Spleen (tissue), 11 donors: ENCODE measurements around the gene TECTA. TPM values are rescaled to one million over a fixed set of nuclear protein-coding genes. Genes with fewer than 3 reads are reported as not detected.
"Not testable (repeated sequence)": the region's sequence is repeated elsewhere in the genome, so short reads cannot be mapped to it uniquely, and the experiment has no call there.

Experiments
- DNase-seq: peaks from one replicate; pipeline ENCODE4 v3.0.0-alpha.2; 2020
- H3K27ac ChIP-seq, 8 donors: fragments of 200-600 bp; sonication (generic) in 7 of 8; 1 replicate in 4 of 8; 2 replicates in 4 of 8; pipeline versions ENCODE4 v1.5.0 to v1.8.0; 2016 to 2021; ENCODE audit warnings: inconsistent platforms in 4 of 8, mild to moderate bottlenecking in 4 of 8, moderate library complexity in 1 of 8
- H3K27me3 ChIP-seq, 7 donors: fragments of 200-600 bp; sonication (generic) in 6 of 7; replicated peaks in 1 of 7; 1 replicate in 4 of 7; 2 replicates in 3 of 7; pipeline versions ENCODE4 v1.5.0 to v1.8.0; 2016 to 2021; ENCODE audit warnings: inconsistent platforms in 3 of 7, mild to moderate bottlenecking in 1 of 7
- H3K36me3 ChIP-seq, 6 donors: fragments of 200-600 bp; sonication (generic) in 5 of 6; 1 replicate in 4 of 6; 2 replicates in 2 of 6; pipeline versions ENCODE4 v1.5.0 to v1.8.0; 2016 to 2021; ENCODE audit warnings: inconsistent platforms in 2 of 6
- H3K4me1 ChIP-seq, 6 donors: fragments of 200-600 bp; sonication (generic) in 5 of 6; 1 replicate in 3 of 6; 2 replicates in 3 of 6; pipeline versions ENCODE4 v1.5.0 to v1.8.0; 2016 to 2021; ENCODE audit warnings: inconsistent platforms in 3 of 6
- H3K4me3 ChIP-seq, 8 donors: fragments of 200-600 bp; sonication (generic) in 7 of 8; 1 replicate in 4 of 8; 2 replicates in 4 of 8; pipeline versions ENCODE4 v1.5.0 to v1.8.0; 2016 to 2021; ENCODE audit warnings: inconsistent platforms in 4 of 8, mild to moderate bottlenecking in 4 of 8, moderate library complexity in 2 of 8
- H3K9me3 ChIP-seq, 8 donors: fragments of 200-600 bp; sonication (generic) in 7 of 8; 1 replicate in 4 of 8; 2 replicates in 4 of 8; pipeline versions ENCODE4 v1.5.0 to v1.8.0; 2016 to 2021; ENCODE audit warnings: inconsistent platforms in 4 of 8
- POLR2A ChIP-seq, 3 donors: fragments of 450-650 bp; IDR thresholded peaks; one replicate each; pipeline ENCODE4 v1.5.1; 2017; ENCODE audit warnings: antibody characterized with exemption in 3 of 3, mild to moderate bottlenecking in 1 of 3
- POLR2AphosphoS5 ChIP-seq, 3 donors: sonication (generic); formaldehyde crosslinking; IDR thresholded peaks; one replicate each; pipeline ENCODE4 v1.5.1; 2017; ENCODE audit warnings: antibody characterized with exemption in 3 of 3
- WGBS, 5 donors: extraction: QIAGEN DNeasy Blood & Tissue Kit in 3 of 5; methylation state at CpG; one replicate each; pipeline versions ENCODE4 v1.1.5 to v1.1.7; 2013 to 2018; 5-methylcytosine and 5-hydroxymethylcytosine counted together
- intact Hi-C: fragments of 100-400 bp; cut with DNase I; formaldehyde crosslinking; loops from one replicate; pipeline ENCODE4 v1.15.0; 2023; ENCODE audit warnings: low total_unique reads
- polyA plus RNA-seq, 3 donors: library from polyadenylated mRNA; stranded (reverse); fragments of 200-250 nt; gene quantifications; one replicate each; pipeline ENCODE4 v1.2.1, GENCODE V29; 2013
- total RNA-seq, 7 donors: library from RNA; depleted of rRNA in 3 of 7; stranded (reverse); fragments of >200 nt in 3 of 7; fragmentation: NEBNext Ultra II Directional in 4 of 7; extraction: Animal tissue kit (Norgen Biotek cat#: 25700) in 4 of 7; gene quantifications; one replicate each; pipeline versions ENCODE4 v1.1.0 to v1.2.1, GENCODE V29; 2016 to 2021
- TF ChIP-seq, protein P1 (sequence below), 11 experiments: fragments of 200-600 bp in 7 of 11; fragments of 450-650 bp in 4 of 11; sonication (generic) in 4 of 11; IDR thresholded peaks in 8 of 11; conservative IDR thresholded peaks in 3 of 11; 1 replicate in 7 of 11; 2 replicates in 4 of 11; pipeline versions ENCODE4 v1.4.0 to v1.8.0; 2016 to 2021; ENCODE audit warnings: antibody characterized with exemption in 11 of 11, inconsistent platforms in 4 of 11, mild to moderate bottlenecking in 1 of 11
- donor health status: healthy with polysubstance abuse.
- donor health status: DM: no; HTN: no; CAD: no; lungs with moderate emphysema.
- donor health status: DM: no; HTN: no; CAD: no.
- donor health status: Bipolar disorder and iron deficiency.
- donor health status: healthy.
- donor health status: DM: no; HTN: no; CAD: no.
- donor health status: DM: yes; HTN: yes; CAD: no.

TECTA gene
- total and polyA plus RNA-seq, 10 donors, result 0.15 to 3.3 (median 0.81) TPM

DNA sequence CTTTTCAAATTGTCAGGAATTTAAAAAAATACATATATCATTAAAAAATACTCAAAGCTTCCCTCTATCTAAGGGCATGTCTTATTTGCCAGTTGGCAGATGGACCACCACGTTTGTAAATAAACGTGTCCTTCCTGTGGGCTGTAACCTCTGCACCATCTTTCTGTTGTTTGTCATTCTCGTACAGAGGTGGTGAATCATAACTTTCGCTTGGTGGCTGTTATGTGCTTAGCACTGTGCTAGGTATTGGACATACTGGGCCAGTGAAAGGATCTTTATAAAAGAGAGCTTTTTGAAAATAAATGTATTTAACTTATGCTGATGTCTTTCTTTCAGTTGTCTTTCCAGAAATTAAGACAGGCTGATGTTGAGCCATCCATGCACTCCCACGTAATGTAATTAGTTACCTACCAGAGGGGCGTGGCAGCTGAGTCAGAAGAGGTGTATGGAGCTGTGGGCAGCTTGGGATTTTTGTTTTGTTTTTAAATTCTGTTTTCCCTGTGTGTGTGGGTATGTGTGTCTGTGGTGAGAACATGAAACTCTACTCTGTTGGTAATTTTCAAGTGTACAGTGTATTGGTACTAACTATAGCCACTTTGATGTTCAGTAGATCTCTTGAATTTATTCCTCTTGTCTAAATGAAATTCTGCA lies 62.7 kb downstream of the TECTA start:
- Histone ChIP-seq H3K4me1 (no peaks in the 10 kb centered on the region), H3K9me3 (no peaks in the 10 kb centered on the region), H3K36me3 (no peaks in the 10 kb centered on the region), H3K4me3 (no peak overlapping the region), H3K27ac (no peak overlapping the region), H3K27me3 (no peaks in the 10 kb centered on the region)
- 60 to 82% (median 70%) methylated on average over 6 of the region's 6 CpGs for WGBS, 5 donors
- intact Hi-C loops, result no loop called here
- no peak for DNase-seq
- no peak for TF ChIP-seq POLR2A (IDR thresholded peaks at IDR 0.05)
- no peak for TF ChIP-seq POLR2AphosphoS5 (IDR thresholded peaks at IDR 0.05)
- TF ChIP-seq, protein P1, sequence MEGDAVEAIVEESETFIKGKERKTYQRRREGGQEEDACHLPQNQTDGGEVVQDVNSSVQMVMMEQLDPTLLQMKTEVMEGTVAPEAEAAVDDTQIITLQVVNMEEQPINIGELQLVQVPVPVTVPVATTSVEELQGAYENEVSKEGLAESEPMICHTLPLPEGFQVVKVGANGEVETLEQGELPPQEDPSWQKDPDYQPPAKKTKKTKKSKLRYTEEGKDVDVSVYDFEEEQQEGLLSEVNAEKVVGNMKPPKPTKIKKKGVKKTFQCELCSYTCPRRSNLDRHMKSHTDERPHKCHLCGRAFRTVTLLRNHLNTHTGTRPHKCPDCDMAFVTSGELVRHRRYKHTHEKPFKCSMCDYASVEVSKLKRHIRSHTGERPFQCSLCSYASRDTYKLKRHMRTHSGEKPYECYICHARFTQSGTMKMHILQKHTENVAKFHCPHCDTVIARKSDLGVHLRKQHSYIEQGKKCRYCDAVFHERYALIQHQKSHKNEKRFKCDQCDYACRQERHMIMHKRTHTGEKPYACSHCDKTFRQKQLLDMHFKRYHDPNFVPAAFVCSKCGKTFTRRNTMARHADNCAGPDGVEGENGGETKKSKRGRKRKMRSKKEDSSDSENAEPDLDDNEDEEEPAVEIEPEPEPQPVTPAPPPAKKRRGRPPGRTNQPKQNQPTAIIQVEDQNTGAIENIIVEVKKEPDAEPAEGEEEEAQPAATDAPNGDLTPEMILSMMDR (IDR thresholded peaks at IDR 0.05 in 8 of 11, conservative IDR thresholded peaks at IDR 0.05 in 3 of 11), result no peak

DNA sequence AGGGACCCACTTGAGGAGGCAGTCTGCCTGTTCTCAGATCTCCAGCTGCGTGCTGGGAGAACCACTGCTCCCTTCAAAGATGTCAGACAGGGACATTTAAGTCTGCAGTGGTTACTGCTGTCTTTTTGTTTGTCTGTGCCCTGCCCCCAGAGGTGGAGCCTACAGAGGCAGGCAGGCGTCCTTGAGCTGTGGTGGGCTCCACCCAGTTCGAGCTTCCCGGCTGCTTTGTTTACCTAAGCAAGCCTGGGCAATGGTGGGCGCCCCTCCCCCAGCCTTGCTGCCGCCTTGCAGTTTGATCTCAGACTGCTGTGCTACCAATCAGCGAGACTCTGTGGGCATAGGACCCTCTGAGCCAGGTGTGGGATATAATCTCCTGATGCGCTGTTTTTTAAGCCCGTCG lies 76.6 kb downstream of the TECTA start:
- DNase-seq, H3K27ac ChIP-seq, H3K4me3 ChIP-seq, H3K36me3 ChIP-seq, H3K4me1 ChIP-seq, intact Hi-C loops, H3K27me3 ChIP-seq: not testable (repeated sequence)
- 77 to 95% (median 87%) methylated on average over 7 to 10 of the region's 10 CpGs for WGBS, 5 donors
- peaks cover 5 to 45% (median 33%) of the 10 kb centered on the region in 8 donors for H3K9me3 ChIP-seq

DNA sequence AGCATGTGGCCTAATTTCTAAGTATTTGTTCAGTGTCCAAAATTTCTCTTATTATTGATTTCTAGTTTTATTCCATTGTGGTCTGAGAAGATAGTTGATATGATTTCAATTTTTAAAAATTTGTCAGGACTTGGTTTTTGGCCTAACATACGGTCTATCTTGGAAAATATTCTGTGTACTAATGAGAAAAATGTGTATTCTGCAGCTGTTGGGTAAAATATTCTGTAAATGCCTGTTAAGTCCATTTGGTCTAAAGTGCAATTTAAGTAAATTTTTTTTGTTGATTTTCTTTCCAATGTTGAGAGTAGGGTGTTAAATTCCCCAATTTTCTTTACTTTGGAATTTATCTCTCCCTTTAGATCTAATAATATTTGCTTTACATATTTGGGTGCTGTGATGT lies 78.3 kb downstream of the TECTA start:
- WGBS, 5 donors, result 74 to 96% (median 89%) methylated on average over 1 of the region's 1 CpG
- H3K27ac ChIP-seq, result no peak overlapping the region
- intact Hi-C loops, result no loop called here

DNA sequence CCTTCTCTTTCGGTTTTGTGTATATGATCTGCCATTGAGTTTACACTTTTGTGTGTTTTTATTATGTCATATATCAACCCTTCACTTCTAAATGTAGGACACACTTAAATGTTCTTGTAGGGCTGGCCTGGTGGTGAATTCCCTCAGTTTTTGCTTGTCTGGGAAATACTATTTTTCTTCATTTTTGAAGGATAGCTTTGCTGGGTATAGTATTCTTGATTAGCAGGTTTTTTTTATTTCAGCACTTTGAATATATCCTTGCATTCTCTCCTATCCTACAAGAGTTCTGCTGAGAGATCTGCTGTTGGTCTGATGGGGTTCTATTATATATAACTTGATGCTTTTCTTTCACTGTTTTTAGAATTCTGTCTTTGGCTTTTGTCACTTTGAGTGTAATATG lies 79.1 kb downstream of the TECTA start:
- H3K9me3 ChIP-seq, result peaks cover 5 to 45% (median 33%) of the 10 kb centered on the region in 8 donors
- no peak overlapping the region for H3K27ac ChIP-seq
- H3K27me3 ChIP-seq, result no peaks in the 10 kb centered on the region
- H3K36me3 ChIP-seq, result no peaks in the 10 kb centered on the region
- 80 to 97% (median 91%) methylated on average over 1 of the region's 1 CpG for WGBS, 5 donors
- intact Hi-C loops, result no loop called here
- H3K4me1 ChIP-seq, result no peaks in the 10 kb centered on the region
- H3K4me3 ChIP-seq, result no peak overlapping the region
- TF ChIP-seq, protein P1 (IDR thresholded peaks at IDR 0.05 in 8 of 11, conservative IDR thresholded peaks at IDR 0.05 in 3 of 11), result no peak
- no peak for TF ChIP-seq POLR2AphosphoS5 (IDR thresholded peaks at IDR 0.05)
- TF ChIP-seq POLR2A (IDR thresholded peaks at IDR 0.05), result no peak
- DNase-seq, result no peak

More for the DNA sequence above, 78.3 kb downstream of the TECTA start:
- no peaks in the 10 kb centered on the region for H3K27me3 ChIP-seq
- TF ChIP-seq POLR2A (IDR thresholded peaks at IDR 0.05) (no peak), POLR2AphosphoS5 (IDR thresholded peaks at IDR 0.05) (no peak)
- TF ChIP-seq, protein P1 (IDR thresholded peaks at IDR 0.05 in 8 of 11, conservative IDR thresholded peaks at IDR 0.05 in 3 of 11), result no peak
- no peak overlapping the region for H3K4me3 ChIP-seq
- no peaks in the 10 kb centered on the region for H3K36me3 ChIP-seq
- H3K9me3 ChIP-seq, result peaks cover 5 to 45% (median 33%) of the 10 kb centered on the region in 8 donors
- no peaks in the 10 kb centered on the region for H3K4me1 ChIP-seq
- no peak for DNase-seq
